NCI-H2171 treated with DMSO at 0.1 percent for 48 hours (cell line): ENCODE data around the gene BMPR2.
"Not testable (repeated sequence)": the region's sequence is repeated elsewhere in the genome, so short reads cannot be mapped to it uniquely, and the experiment has no call there.

Experiments used
- DNase-seq: peaks from one replicate; lab custom pipeline; 2025; lab: John Stamatoyannopoulos, UW

The BMPR2 gene

GRCh38 chr2:202452744-202453143 is 76.6 kb downstream of the BMPR2 start:
- no peak for DNase-seq

GRCh38 chr2:202454536-202454935 is 78.4 kb downstream of the BMPR2 start:
- no peak for DNase-seq

GRCh38 chr2:202455114-202455513 is 79.0 kb downstream of the BMPR2 start:
- no peak for DNase-seq

- no peak for DNase-seq
Measured at GRCh38 chr2:202460119-202460518, 84.0 kb downstream of the BMPR2 start.

GRCh38 chr2:202479090-202479489 is 103.0 kb downstream of the BMPR2 start:
- DNase-seq, result no peak

- no peak for DNase-seq
Measured at GRCh38 chr2:202479610-202480009, 103.5 kb downstream of the BMPR2 start.

- DNase-seq, result no peak
Measured at GRCh38 chr2:202486351-202486750, 110.2 kb downstream of the BMPR2 start.

GRCh38 chr2:202488671-202489070 is 112.5 kb downstream of the BMPR2 start:
- no peak for DNase-seq

GRCh38 chr2:202490479-202490878 is 114.4 kb downstream of the BMPR2 start:
- no peak for DNase-seq

GRCh38 chr2:202491514-202491913 is 115.4 kb downstream of the BMPR2 start:
- no peak for DNase-seq

- DNase-seq, result peak; percentile 4
Measured at GRCh38 chr2:202494300-202495229, 118.4 kb downstream of the BMPR2 start.

- DNase-seq, result no peak
Measured at GRCh38 chr2:202495230-202495604, 119.1 kb downstream of the BMPR2 start.

- not testable (repeated sequence) for DNase-seq
Measured at GRCh38 chr2:202496835-202497472, 120.8 kb downstream of the BMPR2 start.

- not testable (repeated sequence) for DNase-seq
Measured at GRCh38 chr2:202497473-202497866, 121.3 kb downstream of the BMPR2 start.

GRCh38 chr2:202499841-202500240 is 123.7 kb downstream of the BMPR2 start:
- not testable (repeated sequence) for DNase-seq

- DNase-seq, result not testable (repeated sequence)
Measured at GRCh38 chr2:202503276-202503675, 127.1 kb downstream of the BMPR2 start.

GRCh38 chr2:202508686-202509085 is 132.6 kb downstream of the BMPR2 start:
- no peak for DNase-seq

GRCh38 chr2:202510911-202511310 is 134.8 kb downstream of the BMPR2 start:
- no peak for DNase-seq

GRCh38 chr2:202512176-202512575 is 136.0 kb downstream of the BMPR2 start:
- no peak for DNase-seq

- DNase-seq, result no peak
Measured at GRCh38 chr2:202514732-202515131, 138.6 kb downstream of the BMPR2 start.

- DNase-seq, result no peak
Measured at GRCh38 chr2:202519453-202519852, 143.3 kb downstream of the BMPR2 start.

- no peak for DNase-seq
Measured at GRCh38 chr2:202521470-202521869, 145.3 kb downstream of the BMPR2 start.

GRCh38 chr2:202529389-202529788 is 153.3 kb downstream of the BMPR2 start:
- no peak for DNase-seq
